ENCODE measurements around the gene ASB7. TPM values are rescaled to one million over a fixed set of nuclear protein-coding genes. Genes with fewer than 3 reads are reported as not detected.

Gene ASB7
- total RNA-seq, 2 donors from 2014 or later = 35.7 TPM

DNA sequence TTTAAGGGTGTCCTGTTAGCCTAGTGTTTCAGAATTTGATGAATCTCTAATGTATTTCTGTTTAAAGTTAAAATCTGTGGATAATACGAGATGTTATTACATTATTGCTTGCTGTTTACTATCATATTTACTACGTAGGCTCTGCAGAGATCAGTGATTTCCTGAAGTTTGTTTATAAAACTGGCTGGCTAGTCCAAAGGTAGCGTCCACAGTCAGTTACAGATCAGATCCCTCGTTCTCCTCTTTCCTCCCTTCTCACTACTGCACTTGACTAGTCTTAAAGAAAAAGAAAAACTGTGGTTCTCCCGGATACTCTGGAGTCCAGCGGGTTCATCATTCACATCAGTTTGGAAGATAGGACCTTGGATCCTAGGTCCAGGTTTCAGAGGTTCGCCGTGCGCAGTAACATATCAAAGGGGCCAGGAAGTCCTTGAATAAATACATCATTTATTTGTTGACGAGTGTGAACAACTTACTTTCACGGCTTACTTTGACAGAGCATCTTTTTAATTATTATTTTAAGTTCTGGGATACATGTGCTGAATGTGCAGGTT lies 35.9 kb downstream of the ASB7 start:
- no peaks in the 10 kb centered on the region for H3K27me3 Mint-ChIP-seq (ENCODE audit: low read depth)
- ATAC-seq (replicated peaks in 1 of 2) (no peak), DNase-seq (no peak)
- no peak overlapping the region for H3K4me3 Mint-ChIP-seq
- no peak overlapping the region for H3K27ac Mint-ChIP-seq
- H3K9me3 Mint-ChIP-seq = no peaks in the 10 kb centered on the region
- H3K36me3 Mint-ChIP-seq (ENCODE audit: insufficient read depth in 2 of 2) = peaks cover 0 to 6% of the 10 kb centered on the region in 2 donors
- peaks cover 53% of the 10 kb centered on the region for H3K4me1 Mint-ChIP-seq (ENCODE audit: low read depth)

DNA sequence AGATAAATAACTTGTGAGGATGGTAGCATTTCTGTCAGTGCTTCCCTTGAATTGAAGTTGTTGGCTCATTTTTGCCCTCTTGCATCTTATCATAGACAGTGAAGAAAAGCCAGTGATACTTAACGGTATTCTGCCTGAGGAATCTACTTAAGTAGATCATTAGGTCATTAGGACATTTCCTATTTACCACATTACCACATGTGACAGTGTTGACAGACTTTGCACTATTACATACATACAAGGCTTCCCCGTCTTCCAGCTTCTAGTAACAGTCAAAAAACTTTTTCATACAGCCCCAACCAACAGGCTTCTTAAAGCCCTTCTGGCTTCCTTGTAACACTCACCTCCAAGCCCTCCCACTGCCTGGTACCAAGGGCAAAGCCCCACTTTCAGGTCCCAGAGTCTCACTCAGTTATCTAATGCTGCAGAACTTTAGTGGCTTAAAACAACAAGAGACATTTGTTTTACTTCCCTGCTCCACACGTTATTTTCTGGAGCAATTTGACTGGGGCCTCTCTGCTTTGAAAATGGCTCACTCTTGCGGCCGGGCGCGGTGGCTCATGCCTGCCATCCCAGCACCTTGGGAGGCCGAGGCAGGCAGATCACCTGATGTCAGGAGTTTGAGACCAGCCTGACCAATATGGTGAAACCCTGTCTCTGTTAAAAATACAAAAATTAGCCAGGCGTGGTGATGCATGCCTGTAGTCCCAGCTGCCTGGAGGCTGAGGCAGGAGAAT lies 40.0 kb downstream of the ASB7 start:
- Mint-ChIP-seq H3K4me3 (no peak overlapping the region), H3K27ac (no peak overlapping the region), H3K36me3 (ENCODE audit: insufficient read depth in 2 of 2) (no peaks in the 10 kb centered on the region), H3K4me1 (ENCODE audit: low read depth) (peaks cover 35% of the 10 kb centered on the region), H3K27me3 (ENCODE audit: low read depth) (no peaks in the 10 kb centered on the region), H3K9me3 (no peaks in the 10 kb centered on the region)
- DNase-seq (no peak), ATAC-seq (replicated peaks in 1 of 2) (no peak)

DNA sequence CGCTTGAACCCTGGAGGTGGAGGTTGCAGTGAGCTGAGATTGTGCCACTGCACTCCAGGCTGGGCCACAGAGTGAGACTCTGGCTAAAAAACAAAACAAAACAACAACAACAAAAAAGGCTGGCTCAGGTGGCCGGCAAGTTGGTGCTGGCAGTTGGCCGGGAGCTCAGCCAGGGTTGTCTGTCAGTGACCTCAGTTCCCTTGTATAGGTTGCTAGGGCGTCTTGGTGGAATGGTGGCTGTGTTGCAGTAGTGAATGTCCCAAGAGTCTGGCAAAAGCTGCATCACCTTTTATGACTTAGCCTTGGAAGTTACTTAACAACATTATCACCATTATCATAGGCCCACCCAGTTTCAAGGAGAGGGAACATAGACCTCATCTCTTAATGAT lies 40.6 kb downstream of the ASB7 start:
- no peak overlapping the region for H3K4me3 Mint-ChIP-seq

DNA sequence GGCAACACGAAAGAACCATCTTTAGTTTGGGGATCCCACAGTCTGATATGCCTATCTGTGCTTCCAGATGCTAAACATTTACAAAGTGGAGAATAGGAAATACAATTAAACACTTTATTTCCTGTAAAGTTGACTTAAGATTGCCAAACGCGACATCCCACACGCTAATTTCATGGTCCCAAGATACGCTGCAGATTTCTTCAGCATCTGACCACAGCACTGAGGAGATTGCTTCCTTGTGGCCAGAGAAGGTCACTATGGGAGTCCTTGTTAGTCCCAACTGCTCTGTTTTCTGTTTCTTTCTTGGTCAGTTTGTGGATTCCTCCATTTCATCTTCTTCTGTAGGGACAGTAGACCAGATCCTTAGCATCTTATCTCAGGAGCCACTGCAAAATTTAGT lies 43.3 kb downstream of the ASB7 start:
- no peak overlapping the region for H3K27ac Mint-ChIP-seq
- H3K4me1 Mint-ChIP-seq (ENCODE audit: low read depth) = peaks cover 22% of the 10 kb centered on the region
- H3K27me3 Mint-ChIP-seq (ENCODE audit: low read depth) = no peaks in the 10 kb centered on the region
- no peak for DNase-seq
- H3K4me3 Mint-ChIP-seq = no peak overlapping the region
- H3K36me3 Mint-ChIP-seq (ENCODE audit: insufficient read depth in 2 of 2) = peaks cover 0 to 4% of the 10 kb centered on the region in 2 donors
- H3K9me3 Mint-ChIP-seq = no peaks in the 10 kb centered on the region
- no peak for ATAC-seq (replicated peaks in 1 of 2)

More for the DNA sequence above, 40.6 kb downstream of the ASB7 start:
- H3K27ac Mint-ChIP-seq = no peak overlapping the region
- no peaks in the 10 kb centered on the region for H3K36me3 Mint-ChIP-seq (ENCODE audit: insufficient read depth in 2 of 2)
- H3K27me3 Mint-ChIP-seq (ENCODE audit: low read depth) = no peaks in the 10 kb centered on the region
- DNase-seq (no peak), ATAC-seq (replicated peaks in 1 of 2) (no peak)
- peaks cover 33% of the 10 kb centered on the region for H3K4me1 Mint-ChIP-seq (ENCODE audit: low read depth)
- no peaks in the 10 kb centered on the region for H3K9me3 Mint-ChIP-seq

DNA sequence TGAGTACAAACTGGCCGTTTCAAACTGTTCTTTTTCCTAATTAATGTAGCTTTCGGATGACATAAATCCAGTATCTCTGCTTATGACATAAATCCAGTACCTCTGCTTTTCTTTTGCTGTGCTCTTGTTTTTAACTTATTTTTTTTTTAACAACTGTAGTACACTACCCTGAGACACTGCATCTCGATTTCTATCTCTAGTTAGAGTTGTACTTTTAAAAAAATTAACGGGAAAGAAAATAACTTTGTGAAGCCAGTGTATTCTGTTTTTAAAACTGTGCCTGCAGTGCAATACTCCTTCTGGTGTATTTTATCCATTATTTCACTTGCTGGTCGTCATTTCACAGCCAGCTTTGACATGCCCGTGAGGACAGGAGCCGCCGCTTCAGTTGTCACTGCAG lies 46.6 kb downstream of the ASB7 start:
- Mint-ChIP-seq H3K9me3 (no peaks in the 10 kb centered on the region), H3K27ac (no peak overlapping the region), H3K27me3 (ENCODE audit: low read depth) (no peaks in the 10 kb centered on the region), H3K4me3 (no peak overlapping the region), H3K4me1 (ENCODE audit: low read depth) (no peaks in the 10 kb centered on the region), H3K36me3 (ENCODE audit: insufficient read depth in 2 of 2) (peaks cover 0 to 7% of the 10 kb centered on the region in 2 donors)
- ATAC-seq (replicated peaks in 1 of 2) (no peak), DNase-seq (no peak)

DNA sequence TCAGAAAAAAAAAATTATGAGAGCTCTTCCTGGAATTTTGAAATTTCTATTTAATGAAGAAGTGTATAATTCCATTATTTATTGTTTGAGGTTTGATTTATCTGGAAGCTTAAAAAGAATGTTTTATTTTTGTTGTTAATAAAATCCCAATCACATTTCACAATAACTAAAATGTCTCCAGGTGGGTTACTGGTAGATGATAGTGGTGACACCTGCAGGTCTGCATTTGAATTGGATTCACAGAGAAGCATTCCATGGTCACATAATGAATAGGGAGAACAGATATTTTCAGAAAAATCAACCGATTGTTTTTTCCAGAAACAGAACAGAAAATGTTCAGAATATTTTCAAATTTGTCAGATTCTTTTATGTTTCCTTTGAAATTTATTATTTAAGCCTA lies 48.3 kb downstream of the ASB7 start:
- no peak overlapping the region for H3K4me3 Mint-ChIP-seq
- H3K36me3 Mint-ChIP-seq (ENCODE audit: insufficient read depth in 2 of 2) = peaks cover 0 to 7% of the 10 kb centered on the region in 2 donors
- no peak overlapping the region for H3K27ac Mint-ChIP-seq
- H3K9me3 Mint-ChIP-seq = no peaks in the 10 kb centered on the region
- ATAC-seq (replicated peaks in 1 of 2) = no peak
- H3K4me1 Mint-ChIP-seq (ENCODE audit: low read depth) = no peaks in the 10 kb centered on the region
- no peak for DNase-seq
- no peaks in the 10 kb centered on the region for H3K27me3 Mint-ChIP-seq (ENCODE audit: low read depth)

DNA sequence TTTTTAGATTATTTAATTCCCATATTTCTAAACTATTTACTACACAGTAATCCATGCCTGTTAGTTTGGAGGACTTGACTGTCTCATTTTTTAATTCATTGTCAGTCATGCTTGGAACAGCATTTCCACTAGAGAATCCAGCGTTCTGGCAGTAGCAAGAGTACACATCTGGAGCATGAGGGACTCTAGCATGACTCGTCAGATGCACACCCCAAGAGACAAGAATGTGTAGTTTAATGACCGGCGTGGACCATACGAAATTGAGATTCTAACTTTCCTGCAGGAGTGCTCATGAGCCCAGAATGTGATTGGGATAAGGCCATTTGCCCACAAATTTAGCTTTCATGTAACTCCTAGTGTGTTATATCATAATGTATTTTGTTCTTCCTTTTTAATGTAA lies 48.9 kb downstream of the ASB7 start:
- Mint-ChIP-seq H3K4me1 (ENCODE audit: low read depth) (no peaks in the 10 kb centered on the region), H3K27ac (no peak overlapping the region), H3K27me3 (ENCODE audit: low read depth) (no peaks in the 10 kb centered on the region), H3K36me3 (ENCODE audit: insufficient read depth in 2 of 2) (peaks cover 0 to 7% of the 10 kb centered on the region in 2 donors), H3K4me3 (no peak overlapping the region), H3K9me3 (no peaks in the 10 kb centered on the region)
- ATAC-seq (replicated peaks in 1 of 2) (no peak), DNase-seq (no peak)

DNA sequence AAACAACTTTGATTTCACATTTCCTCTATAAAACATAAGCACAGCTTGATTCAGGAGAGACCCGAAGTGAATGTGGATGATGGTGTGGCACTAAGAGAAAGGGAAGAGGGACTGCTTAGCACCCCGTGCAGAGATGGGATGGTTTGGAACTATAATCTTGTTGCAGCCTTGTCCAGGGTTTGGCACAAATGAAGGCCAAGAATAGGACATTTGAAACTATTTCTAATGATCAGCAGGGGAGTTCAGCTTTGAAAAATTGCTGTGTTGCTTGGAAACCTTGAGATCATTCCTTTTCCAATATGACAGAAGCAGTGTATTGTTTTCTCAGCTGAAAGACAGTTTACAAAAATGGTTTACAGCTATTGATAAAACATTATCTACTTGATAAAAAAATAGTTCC lies 49.7 kb downstream of the ASB7 start:
- H3K27me3 Mint-ChIP-seq (ENCODE audit: low read depth) = no peaks in the 10 kb centered on the region
- ATAC-seq (replicated peaks in 1 of 2) (no peak), DNase-seq (no peak)
- no peaks in the 10 kb centered on the region for H3K4me1 Mint-ChIP-seq (ENCODE audit: low read depth)
- H3K9me3 Mint-ChIP-seq = no peaks in the 10 kb centered on the region
- H3K27ac Mint-ChIP-seq = no peak overlapping the region
- no peak overlapping the region for H3K4me3 Mint-ChIP-seq
- H3K36me3 Mint-ChIP-seq (ENCODE audit: insufficient read depth in 2 of 2) = peaks cover 0 to 7% of the 10 kb centered on the region in 2 donors

DNA sequence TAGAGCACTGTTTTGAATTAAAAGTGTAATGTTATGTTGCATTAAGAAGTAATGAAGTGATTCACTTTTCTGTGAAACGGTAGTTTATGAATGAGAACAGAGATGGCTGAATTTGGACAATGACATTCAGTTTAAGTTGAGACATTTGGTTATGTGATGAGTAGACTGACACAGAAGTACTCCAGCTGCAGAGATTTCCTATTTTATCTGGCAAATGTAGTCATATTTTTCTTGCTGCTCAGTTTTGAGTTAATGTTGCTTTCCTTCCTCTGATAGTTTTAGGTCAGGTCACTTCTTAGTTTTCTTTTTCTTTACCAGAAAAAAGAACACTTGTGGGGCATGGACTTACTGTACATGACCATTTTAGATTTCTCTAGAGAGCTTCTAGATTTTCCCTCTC lies 51.2 kb downstream of the ASB7 start:
- no peaks in the 10 kb centered on the region for H3K4me1 Mint-ChIP-seq (ENCODE audit: low read depth)
- ATAC-seq (replicated peaks in 1 of 2) = no peak
- H3K27me3 Mint-ChIP-seq (ENCODE audit: low read depth) = no peaks in the 10 kb centered on the region
- peak overlapping the region; percentile 7 for H3K27ac Mint-ChIP-seq
- no peak overlapping the region for H3K4me3 Mint-ChIP-seq
- no peaks in the 10 kb centered on the region for H3K9me3 Mint-ChIP-seq
- peaks cover 0 to 3% of the 10 kb centered on the region in 2 donors for H3K36me3 Mint-ChIP-seq (ENCODE audit: insufficient read depth in 2 of 2)
- no peak for DNase-seq

DNA sequence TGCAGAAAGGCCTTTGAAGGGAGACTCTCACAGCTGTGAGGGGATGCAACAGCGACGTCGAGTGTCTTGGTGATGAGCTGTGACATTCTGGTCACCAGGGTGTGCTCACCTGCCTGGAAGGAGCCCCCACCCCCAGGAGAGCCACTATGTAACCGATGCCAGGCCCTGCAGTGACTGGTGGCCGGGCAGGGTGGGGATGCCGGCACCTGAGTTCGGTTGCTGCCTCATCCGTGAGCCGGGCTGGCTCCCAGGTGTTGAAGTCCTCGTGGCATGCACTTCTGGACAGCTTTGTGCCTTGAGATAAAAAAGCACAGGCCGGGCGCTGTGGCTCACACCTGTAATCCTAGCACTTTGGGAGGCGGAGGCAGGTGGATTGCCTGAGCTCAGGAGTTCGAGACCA lies 56.5 kb downstream of the ASB7 start:
- no peak for DNase-seq
- no peak for ATAC-seq (replicated peaks in 1 of 2)
- no peak overlapping the region for H3K4me3 Mint-ChIP-seq
- no peak overlapping the region for H3K27ac Mint-ChIP-seq
- peaks cover under 1% of the 10 kb centered on the region for H3K27me3 Mint-ChIP-seq (ENCODE audit: low read depth)
- no peaks in the 10 kb centered on the region for H3K4me1 Mint-ChIP-seq (ENCODE audit: low read depth)
- no peaks in the 10 kb centered on the region for H3K36me3 Mint-ChIP-seq (ENCODE audit: insufficient read depth in 2 of 2)
- H3K9me3 Mint-ChIP-seq = no peaks in the 10 kb centered on the region

DNA sequence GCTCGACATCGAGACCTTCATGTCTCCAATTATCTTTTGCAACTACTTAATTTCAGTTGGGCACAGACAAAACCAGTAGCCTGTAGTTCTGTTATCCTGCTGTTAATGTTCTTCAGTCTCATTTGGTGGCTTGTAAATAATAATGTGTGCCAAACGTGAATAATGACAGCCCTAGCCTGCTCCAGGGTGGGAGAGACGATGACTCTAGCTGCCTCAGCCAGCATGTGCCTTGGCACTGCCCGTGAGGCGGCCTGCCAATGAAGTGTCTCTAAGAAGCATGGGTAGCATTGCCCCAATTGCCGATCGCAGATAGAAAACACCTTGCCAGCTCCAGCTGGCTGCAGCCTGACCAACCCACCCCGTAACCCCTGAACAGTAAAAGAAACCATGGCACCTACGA lies 58.8 kb downstream of the ASB7 start:
- H3K36me3 Mint-ChIP-seq (ENCODE audit: insufficient read depth in 2 of 2) = no peaks in the 10 kb centered on the region
- H3K4me3 Mint-ChIP-seq = no peak overlapping the region
- no peak overlapping the region for H3K27ac Mint-ChIP-seq
- no peaks in the 10 kb centered on the region for H3K4me1 Mint-ChIP-seq (ENCODE audit: low read depth)
- no peaks in the 10 kb centered on the region for H3K9me3 Mint-ChIP-seq
- ATAC-seq (replicated peaks in 1 of 2) (no peak), DNase-seq (no peak)
- H3K27me3 Mint-ChIP-seq (ENCODE audit: low read depth) = peaks cover 7% of the 10 kb centered on the region

DNA sequence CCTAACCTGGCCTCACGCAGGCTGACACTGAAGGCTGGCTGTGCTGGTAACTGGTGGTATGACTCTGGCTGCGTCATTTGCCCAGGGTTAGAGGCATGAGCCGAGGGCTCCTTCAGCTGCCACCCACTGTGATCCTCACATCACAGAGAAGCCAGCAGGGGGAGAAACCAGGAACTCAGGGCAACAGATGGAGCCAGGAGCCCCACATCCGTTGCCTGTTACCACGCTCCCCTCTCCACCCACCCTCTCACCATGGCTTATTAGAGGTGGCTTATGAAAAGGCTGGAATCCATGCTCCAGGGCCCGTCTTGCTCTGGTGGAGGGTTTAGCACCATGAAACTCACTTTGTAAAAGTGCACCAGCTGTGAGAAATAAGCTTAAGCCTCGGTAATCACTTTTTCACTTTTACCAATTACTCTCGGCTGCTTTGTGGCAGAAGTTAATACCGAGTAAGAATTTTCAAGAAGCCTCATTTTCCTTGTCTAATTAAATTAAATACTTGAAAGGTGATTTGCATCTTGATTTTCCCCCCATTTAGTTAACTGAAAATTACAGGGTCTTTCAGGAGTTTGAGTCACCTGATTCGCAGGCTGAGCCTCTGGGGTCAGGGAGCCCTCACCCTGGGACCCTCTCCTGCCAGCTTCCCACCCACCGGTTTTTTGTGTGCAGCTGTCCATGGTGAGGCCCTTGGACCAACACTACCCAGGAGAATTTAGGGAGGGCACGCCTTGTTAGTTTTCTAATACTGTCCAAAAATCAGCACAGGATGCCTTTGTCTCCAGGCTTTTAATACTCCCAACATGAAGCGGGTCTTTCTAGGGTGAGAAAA lies 60.9 kb downstream of the ASB7 start:
- ATAC-seq (replicated peaks in 1 of 2) (no peak), DNase-seq (no peak)
- no peak overlapping the region for H3K27ac Mint-ChIP-seq
- no peaks in the 10 kb centered on the region for H3K4me1 Mint-ChIP-seq (ENCODE audit: low read depth)
- no peak overlapping the region for H3K4me3 Mint-ChIP-seq
- no peaks in the 10 kb centered on the region for H3K36me3 Mint-ChIP-seq (ENCODE audit: insufficient read depth in 2 of 2)
- H3K9me3 Mint-ChIP-seq = no peaks in the 10 kb centered on the region
- peaks cover 7% of the 10 kb centered on the region for H3K27me3 Mint-ChIP-seq (ENCODE audit: low read depth)

DNA sequence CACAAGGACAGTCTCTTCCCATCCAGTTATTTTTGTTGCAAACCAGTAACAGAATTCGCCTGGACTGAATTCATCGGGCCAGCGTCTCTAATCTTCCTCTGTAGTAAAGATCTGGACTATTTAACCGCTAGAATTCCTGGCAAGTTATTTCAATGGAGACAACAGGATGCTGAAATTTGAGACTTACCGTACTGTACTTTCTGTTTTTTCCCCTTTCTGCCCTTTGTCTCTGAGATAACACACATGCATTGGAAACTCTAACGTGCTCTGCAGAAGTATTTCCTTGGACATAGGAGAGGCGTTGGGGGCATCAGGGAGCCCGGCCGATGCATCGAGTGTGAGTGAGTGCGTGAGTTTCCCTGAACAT lies 61.5 kb downstream of the ASB7 start:
- no peak overlapping the region for H3K27ac Mint-ChIP-seq
- peaks cover 7% of the 10 kb centered on the region for H3K27me3 Mint-ChIP-seq (ENCODE audit: low read depth)
- no peaks in the 10 kb centered on the region for H3K9me3 Mint-ChIP-seq
- ATAC-seq (replicated peaks in 1 of 2) (no peak), DNase-seq (no peak)
- no peak overlapping the region for H3K4me3 Mint-ChIP-seq
- H3K36me3 Mint-ChIP-seq (ENCODE audit: insufficient read depth in 2 of 2) = no peaks in the 10 kb centered on the region
- H3K4me1 Mint-ChIP-seq (ENCODE audit: low read depth) = no peaks in the 10 kb centered on the region

Data from activated T-cell treated with anti-CD3 and anti-CD28 coated beads, Interleukin-2, amount 50 U/mL, for 72 hours (primary cell).